A549 (cell line): ENCODE measurements around the gene FAM20A.

Experiments
- CTCF ChIP-seq: fragments of >200 bp; sonication (Bioruptor Twin); formaldehyde crosslinking; IDR thresholded peaks from 3 replicates; pipeline ENCODE4 v1.5.1; 2016
- EP300 ChIP-seq, 2 experiments: fragments of >200 bp; sonication (Bioruptor Twin); formaldehyde crosslinking; IDR thresholded peaks; 2 replicates in 1 of 2; 3 replicates in 1 of 2; pipeline ENCODE4 v1.6.1; 2016 to 2017
- HDAC2 ChIP-seq: fragments of 200-600 bp; sonication (generic); IDR thresholded peaks from 2 replicates; pipeline ENCODE4 v1.6.1; 2016
- HOXA7 ChIP-seq: fragments of 250-450 bp; sonication (Bioruptor Pico); IDR thresholded peaks from 2 replicates; pipeline ENCODE4 v1.5.0; 2020; ENCODE audit warnings: mild to moderate bottlenecking, moderate library complexity
- MAZ ChIP-seq: fragments of 150-350 bp; IDR thresholded peaks from 2 replicates; pipeline ENCODE4 v1.6.1; 2014; ENCODE audit warnings: antibody characterized with exemption, low read depth, low read length, borderline replicate concordance
- PBX3 ChIP-seq: IDR thresholded peaks from 2 replicates; pipeline ENCODE4 v1.6.1; 2012
- POLR2A ChIP-seq: IDR thresholded peaks from 2 replicates; pipeline ENCODE4 v1.6.1; 2012; ENCODE audit warnings: mild to moderate bottlenecking, low read length
- RNF2 ChIP-seq: fragments of 200-600 bp; sonication (generic); IDR thresholded peaks from 2 replicates; pipeline ENCODE4 v1.6.1; 2016; ENCODE audit warnings: low read depth, mild to moderate bottlenecking, antibody characterized with exemption, moderate library complexity, borderline replicate concordance
- SREBF2 ChIP-seq: fragments of 450-650 bp; IDR thresholded peaks from 2 replicates; pipeline ENCODE4 v1.6.1; 2014; ENCODE audit warnings: mild to moderate bottlenecking, moderate library complexity
- USF2 ChIP-seq: fragments of 450-650 bp; IDR thresholded peaks from 2 replicates; pipeline ENCODE4 v1.6.1; 2014; ENCODE audit warnings: antibody characterized with exemption
- TF ChIP-seq, protein P1 (sequence below): fragments of 200-600 bp; sonication (generic); IDR thresholded peaks from 2 replicates; pipeline ENCODE4 v1.6.1; 2016; ENCODE audit warnings: antibody characterized with exemption, mild to moderate bottlenecking, moderate library complexity

- no peak for TF ChIP-seq CTCF
- no peak for TF ChIP-seq USF2
- TF ChIP-seq POLR2A = no peak
- TF ChIP-seq EP300 (IDR thresholded peaks at IDR 0.05) = no peak
- TF ChIP-seq MAZ = no peak
- no peak for TF ChIP-seq RNF2
- TF ChIP-seq, protein P1, sequence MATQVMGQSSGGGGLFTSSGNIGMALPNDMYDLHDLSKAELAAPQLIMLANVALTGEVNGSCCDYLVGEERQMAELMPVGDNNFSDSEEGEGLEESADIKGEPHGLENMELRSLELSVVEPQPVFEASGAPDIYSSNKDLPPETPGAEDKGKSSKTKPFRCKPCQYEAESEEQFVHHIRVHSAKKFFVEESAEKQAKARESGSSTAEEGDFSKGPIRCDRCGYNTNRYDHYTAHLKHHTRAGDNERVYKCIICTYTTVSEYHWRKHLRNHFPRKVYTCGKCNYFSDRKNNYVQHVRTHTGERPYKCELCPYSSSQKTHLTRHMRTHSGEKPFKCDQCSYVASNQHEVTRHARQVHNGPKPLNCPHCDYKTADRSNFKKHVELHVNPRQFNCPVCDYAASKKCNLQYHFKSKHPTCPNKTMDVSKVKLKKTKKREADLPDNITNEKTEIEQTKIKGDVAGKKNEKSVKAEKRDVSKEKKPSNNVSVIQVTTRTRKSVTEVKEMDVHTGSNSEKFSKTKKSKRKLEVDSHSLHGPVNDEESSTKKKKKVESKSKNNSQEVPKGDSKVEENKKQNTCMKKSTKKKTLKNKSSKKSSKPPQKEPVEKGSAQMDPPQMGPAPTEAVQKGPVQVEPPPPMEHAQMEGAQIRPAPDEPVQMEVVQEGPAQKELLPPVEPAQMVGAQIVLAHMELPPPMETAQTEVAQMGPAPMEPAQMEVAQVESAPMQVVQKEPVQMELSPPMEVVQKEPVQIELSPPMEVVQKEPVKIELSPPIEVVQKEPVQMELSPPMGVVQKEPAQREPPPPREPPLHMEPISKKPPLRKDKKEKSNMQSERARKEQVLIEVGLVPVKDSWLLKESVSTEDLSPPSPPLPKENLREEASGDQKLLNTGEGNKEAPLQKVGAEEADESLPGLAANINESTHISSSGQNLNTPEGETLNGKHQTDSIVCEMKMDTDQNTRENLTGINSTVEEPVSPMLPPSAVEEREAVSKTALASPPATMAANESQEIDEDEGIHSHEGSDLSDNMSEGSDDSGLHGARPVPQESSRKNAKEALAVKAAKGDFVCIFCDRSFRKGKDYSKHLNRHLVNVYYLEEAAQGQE = no peak
- TF ChIP-seq PBX3 = no peak
- TF ChIP-seq HDAC2 = no peak
- TF ChIP-seq HOXA7 = no peak
- TF ChIP-seq SREBF2 = no peak
Observed at GRCh38 chr17:68602289-68602688, 1.1 kb upstream of the FAM20A start.
